Urothelium cell line (cell line): ENCODE results near the gene NOX3.
A peak's percentile ranks its signal among the peaks of the same experiment; 100 is the strongest.
"Not testable (repeated sequence)": the region's sequence is repeated elsewhere in the genome, so short reads cannot be mapped to it uniquely, and the experiment has no call there.

Experiments
- DNase-seq: peaks from one replicate; pipeline ENCODE4 v3.0.0; 2011; ENCODE audit warnings: low spot score, mixed read lengths
- FAIRE-seq: peaks from 2 replicates; lab custom pipeline; 2011; peaks lifted over from hg19 to GRCh38; lab: Jason Lieb, UNC

The NOX3 gene

DNA sequence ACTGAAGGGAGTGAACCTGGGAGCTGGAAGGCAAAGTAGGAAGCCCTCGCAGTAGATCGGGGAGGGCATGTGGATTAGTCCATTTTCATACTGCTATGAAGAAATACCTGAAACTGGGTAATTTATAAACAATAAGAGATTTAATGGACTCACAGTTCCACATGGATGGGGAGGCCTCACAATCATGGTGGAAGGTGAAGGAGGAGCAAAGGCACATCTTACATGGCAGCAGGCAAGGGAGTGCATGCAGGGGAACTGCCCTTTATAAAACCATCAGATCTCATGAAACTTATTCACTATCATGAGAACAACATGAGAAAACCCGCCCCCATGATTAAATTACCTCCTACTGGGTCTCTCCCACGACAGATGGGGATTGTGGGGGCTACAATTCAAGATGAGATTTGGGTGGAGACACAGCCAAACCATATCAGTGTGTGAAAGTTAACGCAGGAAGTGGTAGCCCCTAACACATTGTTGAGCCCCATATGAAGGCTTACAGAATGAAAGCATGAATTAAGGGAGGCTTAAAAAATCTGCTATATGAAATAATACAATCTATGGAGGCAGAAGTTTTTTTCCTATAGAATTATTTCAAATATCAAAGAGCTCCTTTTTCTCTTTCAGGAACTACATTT, 15.5 kb upstream of the NOX3 start:
- not testable (repeated sequence) for DNase-seq, FAIRE-seq

GRCh38 chr6:155468543-155468942, 12.9 kb upstream of the NOX3 start:
- DNase-seq, FAIRE-seq: not testable (repeated sequence)

DNA sequence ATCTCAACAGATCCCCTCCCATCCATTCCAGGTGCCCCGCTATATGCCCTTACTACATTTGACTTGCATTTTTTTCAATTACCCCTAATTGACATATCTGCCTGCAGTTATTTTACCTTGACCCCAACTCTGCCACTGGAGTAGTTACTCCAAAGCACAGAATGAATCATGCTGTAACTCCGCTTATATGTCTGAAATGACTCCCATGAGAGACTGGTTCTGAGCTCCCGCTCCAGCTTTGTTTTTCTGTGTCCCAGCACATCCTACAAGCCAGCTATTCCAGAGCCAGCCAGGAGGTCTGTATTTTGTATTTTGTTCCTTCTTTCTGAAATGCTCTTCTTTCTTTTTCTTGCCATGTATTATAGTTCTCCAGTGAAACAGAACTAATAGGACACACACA, 10.9 kb upstream of the NOX3 start:
- DNase-seq, result no peak
- no peak for FAIRE-seq

DNA sequence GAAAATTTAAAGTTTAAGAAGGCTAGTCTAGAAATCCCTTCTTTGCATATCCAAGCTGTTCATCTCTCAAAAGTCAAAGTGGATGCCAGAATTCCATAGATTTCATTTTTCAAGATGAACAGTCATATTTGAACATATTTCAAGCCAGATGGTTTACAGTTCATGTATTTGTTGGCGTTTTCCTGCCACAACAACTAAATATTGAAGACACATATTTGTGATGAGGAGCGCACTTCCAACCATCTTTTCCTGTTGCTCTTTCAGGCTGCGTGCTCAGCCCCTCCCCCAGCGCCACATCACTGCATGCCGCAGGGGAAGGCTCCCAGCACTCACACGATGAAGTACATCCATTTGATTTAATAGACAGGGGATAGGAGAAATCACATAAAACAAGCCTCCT, 5.9 kb upstream of the NOX3 start:
- no peak for FAIRE-seq
- no peak for DNase-seq

DNA sequence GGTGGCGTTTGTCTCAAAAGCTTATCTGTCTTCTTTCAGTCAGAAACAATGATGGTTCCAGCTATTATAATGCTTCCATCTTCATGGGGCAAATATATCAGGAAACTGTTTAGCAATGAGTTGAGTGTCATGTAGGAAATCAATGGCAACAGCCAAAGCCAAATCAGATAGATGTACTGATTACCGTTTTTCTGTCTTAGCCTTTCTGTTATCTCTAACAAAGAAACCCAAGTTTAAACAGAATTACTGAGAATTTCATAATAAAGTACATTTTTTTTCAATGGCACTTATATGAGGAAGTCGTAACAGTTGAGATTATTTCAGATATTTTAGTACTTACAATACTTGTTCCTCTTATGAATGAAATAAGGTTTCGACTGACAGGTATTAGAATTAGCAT, 1.2 kb downstream of the NOX3 start:
- DNase-seq, result no peak

DNA sequence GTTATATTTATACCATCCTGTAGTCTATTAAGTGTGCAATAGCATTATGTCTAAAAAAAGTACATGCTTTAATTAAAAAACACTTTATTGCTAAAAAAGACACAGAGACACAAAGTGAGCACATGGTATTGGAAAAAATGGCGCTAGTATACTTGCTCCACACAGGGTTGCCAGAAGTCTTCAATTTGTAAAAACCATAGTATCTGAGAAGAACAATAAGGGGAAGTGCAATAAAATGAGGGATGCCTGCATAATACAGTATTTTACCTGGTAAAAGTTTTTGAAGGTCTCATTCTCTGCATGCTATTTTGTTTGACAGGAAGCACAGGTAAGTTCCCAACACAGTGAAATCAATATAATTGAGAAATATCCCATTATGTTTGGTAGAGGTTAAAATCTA, 1.6 kb downstream of the NOX3 start:
- FAIRE-seq, result no peak
- DNase-seq, result no peak

More for the DNA sequence above, 1.2 kb downstream of the NOX3 start:
- no peak for FAIRE-seq

DNA sequence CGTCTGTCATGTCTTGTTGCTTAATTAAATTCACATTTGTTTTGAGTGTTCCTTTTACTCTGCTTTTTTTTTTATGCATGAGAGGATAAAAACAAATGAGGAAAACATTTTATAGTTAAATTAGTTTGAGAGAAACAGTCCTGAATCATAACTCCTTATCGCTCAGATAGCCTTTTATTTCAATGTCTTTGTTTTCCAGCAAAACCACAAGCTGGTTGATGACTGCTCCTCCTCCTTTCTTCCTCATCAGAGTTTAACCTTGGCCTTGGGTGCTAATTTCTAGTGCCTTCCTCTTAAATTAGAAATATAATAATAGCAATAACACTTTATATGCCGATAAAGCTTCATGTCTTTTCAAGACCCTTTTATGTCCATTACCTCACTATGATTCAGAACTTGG, 3.1 kb downstream of the NOX3 start:
- DNase-seq (no peak), FAIRE-seq (no peak)

DNA sequence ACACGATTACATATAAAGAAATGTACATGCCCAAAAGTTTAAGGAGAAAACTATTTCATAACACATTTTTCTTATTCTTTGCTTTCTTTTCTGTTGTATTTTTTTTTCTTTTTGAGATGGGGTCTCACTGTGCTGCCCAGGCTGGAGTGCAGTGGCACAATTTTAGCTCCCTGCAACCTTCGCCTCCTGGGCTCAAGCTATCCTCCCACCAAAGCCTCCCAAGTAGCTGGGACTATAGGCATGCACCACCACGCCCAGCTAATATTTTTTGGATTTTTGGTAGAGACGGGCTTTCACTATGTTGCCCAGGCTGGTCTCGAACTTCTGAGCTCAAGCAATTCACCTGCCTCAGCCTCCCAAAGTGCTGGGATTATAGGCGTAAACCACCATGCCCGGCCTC, 4.1 kb downstream of the NOX3 start:
- FAIRE-seq, DNase-seq: not testable (repeated sequence)

GRCh38 chr6:155450240-155450581, 5.4 kb downstream of the NOX3 start:
- DNase-seq, result no peak
- no peak for FAIRE-seq

- FAIRE-seq, result no peak
- DNase-seq, result no peak
Observed at GRCh38 chr6:155449450-155450239, 6.0 kb downstream of the NOX3 start.

DNA sequence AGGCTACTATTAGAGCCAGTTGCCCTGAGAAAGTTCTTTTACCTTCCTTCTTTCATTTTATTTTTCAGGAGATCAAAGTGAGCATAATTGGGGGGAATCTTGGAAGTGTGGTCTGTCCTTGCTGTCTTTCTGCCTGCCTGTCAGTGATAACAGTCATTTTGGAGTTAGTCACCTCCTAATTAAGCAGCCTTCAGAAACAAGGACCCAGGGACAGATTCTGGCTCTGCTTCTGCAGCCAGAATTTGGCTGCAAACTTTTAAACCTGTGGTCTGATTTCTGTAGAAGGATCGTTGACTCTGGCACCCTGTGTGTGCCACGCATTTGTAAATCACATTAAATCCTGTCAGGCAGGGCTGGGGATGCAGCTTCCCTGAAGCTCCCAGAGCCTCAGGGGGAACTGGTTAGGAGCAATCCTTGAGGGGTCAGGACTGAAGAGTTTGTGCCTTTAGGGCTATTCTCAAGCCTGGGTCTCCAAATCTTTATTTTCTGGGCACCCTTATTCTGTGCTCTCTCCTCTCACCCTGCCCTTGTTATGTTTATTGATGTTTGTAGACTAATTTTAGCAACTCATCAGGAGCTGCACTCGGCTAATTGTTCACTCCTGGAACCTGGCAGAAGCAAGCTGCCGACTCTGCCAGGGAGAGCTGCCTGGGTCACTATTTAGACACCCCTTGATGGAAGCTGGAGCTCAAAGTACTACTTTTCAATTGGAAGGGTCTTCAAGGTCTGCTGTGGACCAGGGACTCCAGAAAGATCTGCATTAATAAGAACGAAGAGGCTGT, 6.8 kb downstream of the NOX3 start:
- no peak for DNase-seq
- no peak for FAIRE-seq

DNA sequence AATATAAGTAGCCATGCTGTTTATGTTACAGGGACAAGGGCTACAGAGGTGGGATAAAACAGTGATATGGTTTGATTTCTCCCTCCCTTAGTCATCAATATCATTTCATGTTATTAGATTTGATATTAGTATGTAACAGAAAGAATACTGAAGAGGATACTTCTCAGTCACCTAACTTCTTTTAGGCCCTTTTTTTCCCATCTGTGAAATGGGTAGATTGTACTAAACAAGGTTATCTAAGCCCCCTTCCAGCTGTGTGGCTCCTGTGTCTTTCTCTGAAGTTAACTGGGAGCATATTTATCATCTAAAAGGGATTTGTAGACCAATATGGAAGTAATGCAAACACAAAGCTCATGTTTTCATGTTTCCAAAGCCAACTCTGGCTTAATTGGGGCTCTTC, 7.7 kb downstream of the NOX3 start:
- DNase-seq (no peak), FAIRE-seq (no peak)

GRCh38 chr6:155444952-155445903, 10.4 kb downstream of the NOX3 start:
- no peak for FAIRE-seq
- DNase-seq, result no peak

- FAIRE-seq, result peak; percentile 79
- DNase-seq, result peak; percentile 14
Observed at GRCh38 chr6:155444120-155444917, 11.3 kb downstream of the NOX3 start.

GRCh38 chr6:155443168-155443567, 12.5 kb downstream of the NOX3 start:
- DNase-seq (no peak), FAIRE-seq (no peak)

DNA sequence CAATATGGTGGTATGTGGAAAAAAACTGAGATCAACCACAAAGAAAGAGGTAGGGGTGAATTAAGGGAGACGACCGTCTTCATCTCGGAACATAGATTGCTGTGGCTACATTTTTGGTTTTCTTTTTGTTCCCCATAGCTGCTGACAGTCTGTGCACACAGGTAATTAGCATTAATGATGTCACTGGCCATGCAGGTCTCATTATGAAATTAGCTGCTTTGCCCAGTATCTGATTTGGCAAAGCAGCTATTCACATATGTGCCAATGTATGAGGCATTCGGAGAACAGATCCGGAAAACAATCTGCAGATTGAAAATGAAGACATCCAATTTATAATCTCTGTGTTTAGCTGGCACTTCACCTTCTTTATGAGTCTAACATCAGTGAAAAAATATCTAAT, 13.1 kb downstream of the NOX3 start:
- DNase-seq (no peak), FAIRE-seq (no peak)

GRCh38 chr6:155441112-155441465, 14.6 kb downstream of the NOX3 start:
- no peak for DNase-seq
- no peak for FAIRE-seq

DNA sequence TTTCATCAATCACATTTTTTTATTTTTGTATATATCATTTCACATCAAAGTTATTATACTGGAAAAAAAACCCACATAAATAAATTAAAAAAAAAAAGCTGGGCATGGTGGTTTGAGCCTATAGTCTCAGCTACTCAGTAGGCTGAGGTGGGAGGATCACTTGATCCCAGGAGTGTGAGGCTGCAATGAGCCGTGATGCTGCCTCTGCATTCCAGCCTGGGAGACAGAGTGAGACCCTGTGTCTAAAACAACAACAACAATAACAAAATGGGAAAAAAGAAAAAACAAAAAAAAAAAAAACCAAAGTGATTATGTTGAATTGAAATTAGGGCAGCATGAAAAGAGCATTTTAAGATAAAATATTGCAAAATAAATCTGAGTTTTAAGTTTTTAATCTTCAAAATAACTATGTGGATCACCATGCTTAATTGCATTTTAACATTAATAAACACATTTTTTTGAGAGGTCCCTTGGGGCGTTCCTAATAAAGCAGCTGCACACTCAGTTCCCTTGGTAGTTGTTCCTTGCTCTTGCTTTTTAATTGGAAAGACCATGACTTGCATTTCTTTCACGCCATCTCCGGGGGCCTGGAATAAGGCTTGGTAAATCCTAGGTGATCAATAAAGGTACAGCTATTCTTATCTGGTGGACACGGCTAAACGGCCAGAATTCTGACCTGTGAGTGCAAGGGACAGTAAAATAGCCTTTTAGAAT, 15.1 kb downstream of the NOX3 start:
- no peak for FAIRE-seq
- DNase-seq, result no peak

- DNase-seq, result no peak
- no peak for FAIRE-seq
Observed at GRCh38 chr6:155439376-155439775, 16.3 kb downstream of the NOX3 start.
